Occipital lobe (tissue), 2 donors: ENCODE data around the gene CEP131. TPM values are rescaled to one million over a fixed set of nuclear protein-coding genes. Genes with fewer than 3 reads are reported as not detected.
"Not testable (repeated sequence)": the region's sequence is repeated elsewhere in the genome, so short reads cannot be mapped to it uniquely, and the experiment has no call there.

ENCODE experiments used
- DNase-seq: peaks from one replicate; lab custom pipeline; 2025; lab: John Stamatoyannopoulos, UW
- total RNA-seq: library from RNA; depleted of rRNA; stranded (reverse); fragments of >200 nt; gene quantifications from one replicate; pipeline ENCODE4 v1.2.3, GENCODE V29; 2014

Gene CEP131
- total RNA-seq, 1 donor from 2014 or later = 10.5 TPM

GRCh38 chr17:81152288-81152828 lies 70.4 kb downstream of the CEP131 start:
- DNase-seq = no peak

- DNase-seq = no peak
Measured at GRCh38 chr17:81151278-81151677, 71.5 kb downstream of the CEP131 start.

GRCh38 chr17:81150377-81151077 lies 72.2 kb downstream of the CEP131 start:
- no peak for DNase-seq

- no peak for DNase-seq
Measured at GRCh38 chr17:81148986-81149533, 73.7 kb downstream of the CEP131 start.

- no peak for DNase-seq
Measured at GRCh38 chr17:81148571-81148970, 74.2 kb downstream of the CEP131 start.

- DNase-seq = no peak
Measured at GRCh38 chr17:81147701-81148100, 75.1 kb downstream of the CEP131 start.

GRCh38 chr17:81146208-81146607 lies 76.6 kb downstream of the CEP131 start:
- not testable (repeated sequence) for DNase-seq

GRCh38 chr17:81144423-81144781 lies 78.4 kb downstream of the CEP131 start:
- no peak for DNase-seq

GRCh38 chr17:81143717-81144422 lies 78.9 kb downstream of the CEP131 start:
- DNase-seq = no peak

GRCh38 chr17:81143200-81143527 lies 79.6 kb downstream of the CEP131 start:
- no peak for DNase-seq

GRCh38 chr17:81142301-81143199 lies 80.2 kb downstream of the CEP131 start:
- DNase-seq = peak; percentile 40

GRCh38 chr17:81140695-81141094 lies 82.1 kb downstream of the CEP131 start:
- no peak for DNase-seq

GRCh38 chr17:81140018-81140417 lies 82.7 kb downstream of the CEP131 start:
- DNase-seq = no peak

Other genes with a start within 250 kb of the CEP131 start
- gene CHMP6, start 231.1 kb downstream of the CEP131 start, total RNA-seq = 11.7 TPM
- 26.2 TPM for gene BAIAP2, start 187.8 kb downstream of the CEP131 start, total RNA-seq
- gene PVALEF, start 57.5 kb downstream of the CEP131 start, total RNA-seq = not detected
- 10.1 TPM for gene AATK, start 56.7 kb downstream of the CEP131 start, total RNA-seq
- 8.1 TPM for gene TEPSIN, start 16.1 kb upstream of the CEP131 start, total RNA-seq
- gene NDUFAF8, start 16.4 kb upstream of the CEP131 start, total RNA-seq = 7.8 TPM
- 12.3 TPM for gene SLC38A10, start 72.3 kb upstream of the CEP131 start, total RNA-seq
- gene BAHCC1, start 172.5 kb upstream of the CEP131 start, total RNA-seq = 7.6 TPM